ENCODE results near the gene SLC6A13.
"Not testable (repeated sequence)": the region's sequence is repeated elsewhere in the genome, so short reads cannot be mapped to it uniquely, and the experiment has no call there.

SLC6A13 gene

GRCh38 chr12:232731-233614 lies 29.7 kb downstream of the SLC6A13 start:
- DNase-seq = no peak

DNA sequence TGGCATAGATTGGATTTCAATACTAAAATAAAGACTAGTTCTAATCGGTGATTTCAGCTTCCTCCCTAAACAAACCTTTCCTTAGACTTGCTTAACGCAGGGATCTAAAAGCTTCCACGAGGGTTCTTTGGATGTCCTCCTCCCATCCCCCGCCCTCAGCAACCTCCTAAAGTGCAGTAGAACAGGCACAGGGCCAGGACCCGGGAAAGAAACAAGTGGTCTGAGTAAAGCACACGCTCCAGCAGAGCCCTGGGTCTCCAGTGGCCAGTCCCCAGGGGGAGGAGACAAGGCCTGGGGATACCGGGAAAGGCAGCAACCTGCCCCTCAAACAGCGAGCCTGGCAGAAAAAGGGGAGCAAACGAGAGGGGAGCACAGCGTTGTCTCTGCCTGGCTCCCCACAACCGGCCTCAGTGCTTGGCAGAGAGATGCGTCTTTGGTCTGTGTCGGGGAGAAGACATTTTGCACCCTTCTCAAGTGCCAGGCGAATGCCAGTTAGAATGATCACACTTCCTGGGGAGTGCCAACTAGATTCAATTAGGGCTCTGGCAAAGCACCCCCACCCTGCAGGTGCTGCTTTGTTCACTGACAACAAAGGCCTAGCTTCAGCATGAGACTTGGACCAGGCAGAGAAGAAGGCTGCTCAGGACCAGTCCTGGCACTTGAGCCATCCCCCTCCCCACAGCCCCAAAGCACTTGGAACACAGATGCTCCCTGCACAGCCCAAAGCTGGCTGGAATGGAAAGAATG lies 31.5 kb downstream of the SLC6A13 start:
- no peak for DNase-seq

DNA sequence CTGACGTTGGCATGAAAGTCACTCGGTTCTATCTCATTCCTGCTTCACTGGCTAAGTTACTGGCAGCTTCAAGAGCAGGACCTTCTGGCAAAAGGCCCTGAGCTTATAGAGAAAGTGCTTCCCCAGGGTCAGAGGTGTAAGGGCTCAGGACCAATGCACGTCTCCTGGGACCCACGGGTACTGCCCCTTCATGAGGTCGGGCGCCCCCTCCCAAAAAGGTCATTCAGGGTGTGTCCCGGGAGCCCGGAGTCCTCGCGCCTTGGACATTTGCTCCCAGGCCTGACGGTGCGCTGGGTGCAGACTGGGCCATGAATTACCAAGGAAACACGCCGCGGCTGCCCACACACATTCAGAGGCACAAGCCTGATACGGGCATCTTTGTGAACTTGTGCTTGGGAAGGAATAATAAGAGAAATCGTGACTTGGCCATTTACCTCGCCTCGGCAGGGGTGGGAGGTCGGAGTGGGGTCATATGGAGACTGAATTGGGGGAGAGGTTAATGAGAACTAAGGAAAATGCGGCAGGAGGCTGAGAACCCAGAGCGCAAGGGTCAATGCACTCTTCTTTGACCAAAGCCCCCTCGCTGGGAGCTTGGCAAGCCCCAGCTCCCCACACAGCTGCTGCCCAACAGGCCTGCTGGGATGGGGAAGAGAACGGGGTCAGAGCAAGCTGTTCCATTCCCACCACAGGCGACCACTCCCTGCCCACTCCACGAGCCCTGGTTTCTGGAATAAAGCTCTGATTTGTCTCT lies 33.0 kb downstream of the SLC6A13 start:
- no peak for DNase-seq

- DNase-seq = no peak
Measured at GRCh38 chr12:228846-229200, 33.8 kb downstream of the SLC6A13 start.

GRCh38 chr12:227923-228845 lies 34.5 kb downstream of the SLC6A13 start:
- DNase-seq = no peak

- no peak for DNase-seq
Measured at GRCh38 chr12:227286-227915, 35.2 kb downstream of the SLC6A13 start.

DNA sequence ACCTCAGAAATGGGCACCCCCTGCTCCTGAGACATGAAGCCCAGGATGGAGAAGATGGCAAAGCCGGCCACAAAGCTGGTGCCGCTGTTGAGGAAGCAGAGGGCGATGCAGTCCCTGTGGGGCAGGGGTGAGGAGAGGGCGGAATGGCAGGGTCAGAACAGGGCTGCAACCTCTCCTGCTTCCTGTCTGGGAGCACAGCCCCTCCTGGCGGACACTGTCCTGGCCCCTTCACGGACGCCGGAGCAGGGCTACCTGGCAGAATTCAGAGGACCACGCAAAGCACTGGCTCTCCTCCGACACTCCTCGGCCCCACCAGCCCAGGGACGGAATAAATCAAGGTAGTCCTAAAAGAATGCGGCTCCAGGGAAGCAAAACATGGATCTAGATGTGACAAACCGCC lies 36.2 kb downstream of the SLC6A13 start:
- DNase-seq = no peak

- no peak for DNase-seq
Measured at GRCh38 chr12:225012-225411, 37.6 kb downstream of the SLC6A13 start.

DNA sequence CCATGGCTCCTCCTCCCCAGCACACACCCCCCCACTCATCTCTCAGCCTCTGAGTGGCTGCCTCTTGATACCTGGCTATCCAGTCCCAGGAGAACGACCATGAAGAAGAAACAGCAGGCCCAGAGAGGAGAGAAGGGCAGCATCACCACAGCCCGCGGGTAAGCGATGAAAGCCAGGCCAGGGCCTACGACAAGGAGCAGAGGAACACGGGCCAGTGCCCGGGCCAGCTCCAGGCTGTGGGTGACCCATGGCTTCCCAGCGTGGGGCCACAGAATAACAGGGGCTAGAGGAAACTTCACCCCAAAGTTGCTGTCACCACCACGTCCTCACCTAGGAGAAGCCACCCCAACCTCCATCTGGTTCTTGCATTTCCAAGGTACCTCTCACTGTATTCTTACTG lies 38.3 kb downstream of the SLC6A13 start:
- no peak for DNase-seq

DNA sequence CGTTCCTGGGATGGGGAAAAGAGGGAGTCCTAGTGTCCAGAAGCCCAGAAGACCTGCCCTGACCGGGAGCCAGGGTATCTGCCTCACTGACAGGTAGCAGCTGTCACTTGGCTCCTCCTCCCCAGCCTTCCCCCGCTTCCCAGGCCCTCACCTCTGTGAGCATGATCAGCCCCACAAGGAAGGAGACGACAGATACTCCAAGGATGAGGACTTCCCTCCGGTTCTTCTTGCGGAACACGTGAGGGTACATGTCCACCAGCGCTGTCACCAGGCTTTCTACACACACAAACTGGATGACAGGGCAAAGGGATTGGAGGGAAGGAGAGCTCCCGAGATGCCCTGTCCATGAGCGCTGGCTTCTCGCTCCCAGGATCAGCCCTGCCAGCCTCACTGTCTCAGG lies 38.8 kb downstream of the SLC6A13 start:
- DNase-seq = no peak

- DNase-seq = no peak
Measured at GRCh38 chr12:221736-222135, 40.9 kb downstream of the SLC6A13 start.

- no peak for DNase-seq
Measured at GRCh38 chr12:220946-221550, 41.6 kb downstream of the SLC6A13 start.

DNA sequence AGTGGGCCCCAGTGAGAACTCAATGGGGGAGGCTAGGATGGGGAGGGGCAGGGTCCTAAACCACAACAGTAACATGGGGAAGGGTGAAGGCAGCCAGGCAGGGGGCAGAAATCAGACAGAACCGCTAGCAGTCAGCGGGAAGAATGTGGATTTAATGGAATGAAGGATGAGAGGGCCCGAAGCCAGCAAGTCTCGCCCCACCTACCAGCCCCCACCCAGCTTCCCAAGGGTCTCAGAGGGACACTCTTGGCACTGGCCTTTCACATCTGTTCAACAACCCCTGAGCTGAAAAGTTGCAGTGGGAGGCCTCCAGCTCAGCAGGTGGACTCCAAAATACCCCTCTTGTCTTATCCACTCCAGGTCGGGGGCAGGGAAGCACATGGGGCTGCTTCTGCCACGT lies 42.1 kb downstream of the SLC6A13 start:
- no peak for DNase-seq

DNA sequence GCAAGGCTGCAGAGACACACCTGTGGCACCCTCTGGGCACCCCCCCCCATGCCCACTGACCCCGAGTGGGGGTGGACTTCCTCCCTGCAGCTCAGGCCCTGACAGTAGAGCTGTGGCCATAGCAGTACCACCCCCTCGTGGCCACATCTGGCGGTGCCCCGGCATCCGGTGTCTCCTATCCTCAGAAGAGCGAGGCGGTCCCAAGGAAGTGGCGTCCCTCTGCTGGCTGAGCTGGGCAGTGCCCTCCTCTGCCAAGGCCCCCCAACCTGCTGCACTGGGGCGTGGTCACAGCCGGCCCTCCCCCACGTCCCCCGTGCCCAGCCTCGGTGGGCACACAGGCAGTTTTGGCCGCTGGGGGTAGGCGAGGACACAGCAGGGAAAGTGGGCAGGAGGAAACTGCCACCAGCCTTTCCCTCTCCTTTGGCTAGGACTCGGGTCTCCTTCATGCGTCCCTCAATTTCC lies 42.7 kb downstream of the SLC6A13 start:
- peak; percentile 65 to 66 for DNase-seq

- DNase-seq = no peak
Measured at GRCh38 chr12:218728-219590, 43.7 kb downstream of the SLC6A13 start.

GRCh38 chr12:218221-218620 lies 44.4 kb downstream of the SLC6A13 start:
- DNase-seq = no peak

GRCh38 chr12:217029-217428 lies 45.6 kb downstream of the SLC6A13 start:
- not testable (repeated sequence) for DNase-seq

GRCh38 chr12:215116-215515 lies 47.5 kb downstream of the SLC6A13 start:
- no peak for DNase-seq

DNA sequence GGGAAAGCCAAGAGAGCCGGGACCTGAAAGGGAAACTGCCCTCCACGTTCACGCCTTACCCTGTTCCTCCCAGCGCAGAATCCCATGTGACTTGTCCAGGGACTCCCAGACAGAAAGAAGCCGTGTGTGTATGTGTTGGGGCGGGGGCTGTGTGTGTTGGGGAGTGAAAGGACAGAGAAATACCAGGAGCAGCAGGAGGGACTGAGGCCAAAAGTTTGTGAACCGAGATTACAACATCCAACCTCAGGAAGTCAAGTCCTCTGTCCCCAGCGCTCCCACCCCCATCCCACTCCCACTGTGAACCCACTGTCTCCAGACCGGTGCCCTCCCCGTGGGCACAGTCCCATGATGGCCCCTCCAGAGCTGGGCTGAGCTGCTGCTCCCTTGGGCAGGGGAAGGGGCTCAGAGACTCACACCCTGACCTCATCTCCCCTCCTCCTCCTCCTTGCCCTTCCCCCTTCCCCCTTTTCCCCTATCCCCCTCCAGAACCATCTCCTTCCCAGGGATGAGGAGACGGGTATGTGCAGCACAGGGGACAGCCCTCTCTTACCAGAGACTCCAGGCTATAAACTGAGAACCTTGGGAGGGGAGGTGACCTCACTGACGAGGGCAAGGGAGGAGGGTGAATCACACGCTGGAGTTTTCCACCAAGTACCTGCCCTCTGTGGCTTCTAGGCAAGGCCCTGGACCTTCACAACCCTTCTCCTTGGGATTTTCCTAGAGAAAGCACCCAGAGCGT lies 48.5 kb downstream of the SLC6A13 start, which contains the start of gene SLC6A12:
SLC6A12 (minus strand) TSS at position 155 of the 739 bp plus-strand sequence. CDS start 4,171 bp downstream, outside the sequence.
- DNase-seq = no peak

Measured in stimulated activated CD4-positive, alpha-beta T cell treated with anti-CD3 and anti-CD28 coated beads, Interleukin-2, amount 100 ng/mL, for 48 hours (primary cell).